ENCODE results near the gene P2RY10.

P2RY10 gene

DNA sequence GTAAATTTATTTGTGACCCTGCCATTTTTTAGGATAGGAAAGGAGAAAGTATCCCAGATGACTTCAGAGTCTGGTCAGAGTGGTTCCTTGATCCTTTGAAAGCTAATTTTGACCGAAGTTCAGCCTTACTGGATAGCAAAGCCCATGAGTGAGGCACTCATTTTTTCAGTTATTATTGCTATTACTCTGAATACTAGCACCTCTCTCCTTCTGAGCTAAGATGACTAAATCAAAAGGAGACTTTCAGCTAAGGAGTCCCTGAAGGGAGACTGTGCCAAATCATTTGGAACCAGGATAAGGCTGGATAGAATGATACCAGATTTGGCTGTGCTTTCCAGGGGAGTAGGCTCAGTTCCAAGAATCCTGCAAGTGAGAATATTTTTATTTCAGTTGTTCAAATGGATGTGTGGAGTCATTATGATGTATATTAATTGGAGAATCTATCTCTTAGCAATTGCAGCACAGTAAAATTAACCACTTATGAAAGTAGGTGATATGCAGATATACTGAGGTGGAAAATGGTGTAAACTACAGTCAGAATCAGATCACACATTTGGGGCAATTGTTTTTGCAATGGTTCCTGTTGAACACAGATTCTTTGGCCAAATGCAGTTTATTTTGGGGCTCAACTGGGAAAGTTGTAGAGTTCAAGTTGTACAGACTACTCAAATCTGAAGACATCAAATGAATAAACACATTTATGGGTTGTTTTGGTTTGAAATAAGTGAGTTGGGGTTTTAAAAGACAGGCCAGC lies 1.2 kb downstream of the P2RY10 start:
- TF ChIP-seq CTCF (IDR thresholded peaks at IDR 0.05; ENCODE audit: low read depth, low read length, missing control alignments), result no peak
- no peak for DNase-seq (ENCODE audit: extremely low read depth, low read depth)
- H3K4me3 ChIP-seq (replicated peaks; ENCODE audit: low read depth, low read length), result no peak overlapping the region

GRCh38 chrX:78950009-78950835 lies 5.0 kb downstream of the P2RY10 start:
- DNase-seq (ENCODE audit: extremely low read depth, low read depth), result no peak
- no peak for TF ChIP-seq CTCF (IDR thresholded peaks at IDR 0.05; ENCODE audit: low read depth, low read length, missing control alignments)
- no peak overlapping the region for H3K4me3 ChIP-seq (replicated peaks; ENCODE audit: low read depth, low read length)

DNA sequence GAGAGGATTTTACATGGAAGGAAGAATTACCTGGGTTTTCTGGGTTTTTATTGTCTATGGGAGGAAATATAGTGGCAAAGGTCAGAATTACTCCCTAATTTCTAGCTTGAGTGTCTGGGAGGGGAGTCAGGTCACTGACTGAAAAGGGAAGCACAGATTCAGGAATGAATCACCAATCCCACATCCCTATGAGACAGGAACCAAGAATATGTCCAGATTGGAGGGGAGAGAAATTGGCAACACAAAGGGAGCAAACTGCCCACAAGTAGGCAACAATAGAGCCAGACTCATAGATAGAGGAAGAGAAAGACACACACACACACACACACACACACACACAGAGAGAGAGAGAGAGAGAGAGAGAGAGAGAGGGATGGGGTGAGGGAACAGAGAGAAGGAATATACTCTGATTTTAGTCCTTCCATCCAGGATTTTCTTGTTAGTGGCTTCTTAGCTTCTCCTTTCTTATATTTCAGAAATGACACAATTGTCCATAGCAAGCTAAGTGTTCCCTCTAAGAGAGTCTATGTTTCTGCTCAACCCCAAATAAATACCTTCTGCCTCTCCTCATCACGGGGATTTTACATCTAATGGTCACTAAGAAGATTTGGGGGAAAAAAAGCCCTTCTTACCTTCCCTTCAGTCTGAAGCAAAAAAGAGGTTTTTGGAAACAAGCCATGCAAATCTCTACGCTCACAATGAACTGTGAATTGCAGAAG lies 12.0 kb downstream of the P2RY10 start:
- no peak for TF ChIP-seq CTCF (IDR thresholded peaks at IDR 0.05; ENCODE audit: low read depth, low read length, missing control alignments)
- H3K4me3 ChIP-seq (replicated peaks; ENCODE audit: low read depth, low read length), result no peak overlapping the region
- DNase-seq (ENCODE audit: extremely low read depth, low read depth), result no peak

DNA sequence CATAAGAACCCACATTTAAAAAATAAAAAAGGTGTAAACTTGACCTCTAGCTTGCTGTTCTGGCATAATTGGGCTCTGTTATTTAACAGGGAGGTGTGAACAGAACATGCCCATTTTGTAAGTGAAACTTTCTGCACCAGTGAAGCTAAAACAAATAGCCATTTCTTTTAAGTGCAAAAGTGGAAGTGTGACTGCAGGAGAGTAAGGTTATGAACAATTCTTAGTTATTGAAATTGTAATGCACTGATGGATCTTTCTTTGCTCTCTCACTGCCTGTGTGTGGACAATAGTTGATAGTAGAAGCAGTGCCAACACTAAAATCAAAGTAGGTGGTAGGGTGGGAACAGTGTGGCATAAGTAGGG lies 12.6 kb downstream of the P2RY10 start:
- H3K4me3 ChIP-seq (replicated peaks; ENCODE audit: low read depth, low read length), result no peak overlapping the region
- DNase-seq (ENCODE audit: extremely low read depth, low read depth), result no peak

DNA sequence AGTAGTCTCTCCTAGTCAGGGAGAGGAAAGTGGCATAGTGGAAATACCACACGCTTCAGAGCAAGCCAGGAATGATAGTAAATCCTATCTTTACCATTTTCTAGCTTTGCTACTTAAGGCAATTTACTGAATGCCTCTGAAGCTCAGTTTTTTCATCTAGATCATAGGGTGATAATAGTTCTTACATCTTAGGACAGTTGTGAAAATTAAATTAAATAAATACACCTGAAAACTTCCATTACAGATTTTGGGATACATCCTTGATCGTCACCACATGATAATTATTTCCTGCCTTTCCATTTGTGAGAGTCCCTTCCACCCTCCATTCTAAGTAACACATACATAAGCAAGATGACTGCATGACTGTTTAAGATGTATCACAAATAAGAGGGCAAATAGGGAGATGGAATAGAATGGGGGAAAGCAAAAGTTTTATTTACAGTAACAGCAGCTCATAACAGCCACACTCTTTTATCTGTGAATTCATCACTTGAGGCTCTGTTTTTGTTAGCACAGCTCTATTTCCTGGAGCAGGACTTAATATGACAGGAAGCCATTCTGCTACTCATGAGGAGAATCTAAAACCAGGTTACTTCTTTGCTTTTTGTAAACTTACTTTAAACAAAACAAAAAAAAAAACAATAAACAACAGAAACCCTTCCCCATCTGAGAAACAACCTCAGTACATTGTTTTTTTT lies 13.4 kb downstream of the P2RY10 start:
- TF ChIP-seq CTCF (IDR thresholded peaks at IDR 0.05; ENCODE audit: low read depth, low read length, missing control alignments), result no peak
- no peak for DNase-seq (ENCODE audit: extremely low read depth, low read depth)
- no peak overlapping the region for H3K4me3 ChIP-seq (replicated peaks; ENCODE audit: low read depth, low read length)

More for the DNA sequence above, 12.6 kb downstream of the P2RY10 start:
- no peak for TF ChIP-seq CTCF (IDR thresholded peaks at IDR 0.05; ENCODE audit: low read depth, low read length, missing control alignments)

DNA sequence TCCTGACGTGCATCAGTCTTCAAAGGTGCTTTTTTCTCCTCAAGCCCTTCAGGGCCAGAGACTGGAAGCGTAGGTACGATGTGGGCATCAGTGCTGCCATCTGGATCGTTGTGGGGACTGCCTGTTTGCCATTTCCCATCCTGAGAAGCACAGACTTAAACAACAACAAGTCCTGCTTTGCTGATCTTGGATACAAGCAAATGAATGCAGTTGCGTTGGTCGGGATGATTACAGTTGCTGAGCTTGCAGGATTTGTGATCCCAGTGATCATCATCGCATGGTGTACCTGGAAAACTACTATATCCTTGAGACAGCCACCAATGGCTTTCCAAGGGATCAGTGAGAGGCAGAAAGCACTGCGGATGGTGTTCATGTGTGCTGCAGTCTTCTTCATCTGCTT lies 15.7 kb downstream of the P2RY10 start:
- no peak overlapping the region for H3K4me3 ChIP-seq (replicated peaks; ENCODE audit: low read depth, low read length)

More for the DNA sequence above, 15.7 kb downstream of the P2RY10 start:
- DNase-seq (ENCODE audit: extremely low read depth, low read depth), result no peak
- TF ChIP-seq CTCF (IDR thresholded peaks at IDR 0.05; ENCODE audit: low read depth, low read length, missing control alignments), result no peak
